HG03045 (cell line): Measurements from ENCODE around the gene CWC22.
A peak's percentile ranks its signal among the peaks of the same experiment; 100 is the strongest.
"Not testable (repeated sequence)": the region's sequence is repeated elsewhere in the genome, so short reads cannot be mapped to it uniquely, and the experiment has no call there.

ENCODE experiments used
- ATAC-seq: cut with Tn5 transposase; IDR thresholded peaks from one replicate; pipeline ENCODE4 v1.9.1; 2021; ENCODE audit warnings: mild to moderate bottlenecking, moderate library complexity; ENCODE audit not compliant: unreplicated experiment

The CWC22 gene

GRCh38 chr2:180003559-180003958 lies 3.5 kb downstream of the CWC22 start:
- no peak for ATAC-seq

GRCh38 chr2:180003073-180003472 lies 4.0 kb downstream of the CWC22 start:
- no peak for ATAC-seq

- no peak for ATAC-seq
Measured at GRCh38 chr2:180002198-180002770, 4.8 kb downstream of the CWC22 start.

GRCh38 chr2:180001726-180002125 lies 5.4 kb downstream of the CWC22 start:
- no peak for ATAC-seq

- no peak for ATAC-seq
Measured at GRCh38 chr2:180000434-180000833, 6.7 kb downstream of the CWC22 start.

- no peak for ATAC-seq
Measured at GRCh38 chr2:179999000-179999399, 8.1 kb downstream of the CWC22 start.

- peak; percentile 55 for ATAC-seq
Measured at GRCh38 chr2:179995741-179996515, 11.2 kb downstream of the CWC22 start.

GRCh38 chr2:179991344-179991743 lies 15.8 kb downstream of the CWC22 start:
- peak; percentile 72 for ATAC-seq

- no peak for ATAC-seq
Measured at GRCh38 chr2:179990676-179991317, 16.3 kb downstream of the CWC22 start.

GRCh38 chr2:179987916-179988315 lies 19.2 kb downstream of the CWC22 start:
- ATAC-seq: no peak

- ATAC-seq: peak; percentile 90
Measured at GRCh38 chr2:179985163-179985820, 21.8 kb downstream of the CWC22 start.

GRCh38 chr2:179983250-179983932 lies 23.7 kb downstream of the CWC22 start:
- no peak for ATAC-seq

- ATAC-seq: no peak
Measured at GRCh38 chr2:179981085-179981484, 26.0 kb downstream of the CWC22 start.

- ATAC-seq: no peak
Measured at GRCh38 chr2:179974761-179975160, 32.3 kb downstream of the CWC22 start.

- no peak for ATAC-seq
Measured at GRCh38 chr2:179966778-179967394, 40.2 kb downstream of the CWC22 start.

GRCh38 chr2:179965291-179966258 lies 41.5 kb downstream of the CWC22 start:
- no peak for ATAC-seq

- no peak for ATAC-seq
Measured at GRCh38 chr2:179963626-179964025, 43.5 kb downstream of the CWC22 start.

- ATAC-seq: not testable (repeated sequence)
Measured at GRCh38 chr2:179958251-179958650, 48.8 kb downstream of the CWC22 start.

GRCh38 chr2:179954026-179954425 lies 53.1 kb downstream of the CWC22 start:
- no peak for ATAC-seq
